CD4-positive, alpha-beta memory T cell (primary cell): Measurements from ENCODE around the gene BCAS1. TPM values are rescaled to one million over a fixed set of nuclear protein-coding genes. Genes with fewer than 3 reads are reported as not detected.

Experiments used
- CTCF ChIA-PET: fragments of 350-600 bp; sonication (Branson Sonifier 250); formaldehyde crosslinking; loops from one replicate; lab custom pipeline; 2021; ENCODE audit warnings: inconsistent platforms; ENCODE audit not compliant: partially characterized antibody; lab: Charles Lee
- POLR2A ChIA-PET: fragments of 350-600 bp; sonication (Branson Sonifier 250); formaldehyde crosslinking; loops from one replicate; lab custom pipeline; 2021; ENCODE audit not compliant: partially characterized antibody; lab: Charles Lee
- DNase-seq, 5 donors: peaks; one replicate each; pipeline versions ENCODE4 v3.0.0 to v3.0.0-alpha.2; 2020 to 2022; ENCODE audit warnings: mixed read lengths in 1 of 5
- H3K27ac ChIP-seq: one replicate; pipeline ENCODE4 v1.7.0; 2013; ENCODE audit warnings: low read depth, low read length
- H3K27me3 ChIP-seq: 2 replicates; pipeline ENCODE4 v1.7.0; 2013; ENCODE audit warnings: mild to moderate bottlenecking, low read length, moderate library complexity; ENCODE audit not compliant: insufficient read depth
- H3K36me3 ChIP-seq: 2 replicates; pipeline ENCODE4 v1.7.0; 2013; ENCODE audit warnings: mild to moderate bottlenecking, low read length, moderate library complexity; ENCODE audit not compliant: insufficient read depth
- H3K4me1 ChIP-seq: 2 replicates; pipeline ENCODE4 v1.7.0; 2013; ENCODE audit warnings: mild to moderate bottlenecking, low read length, moderate library complexity; ENCODE audit not compliant: insufficient read depth
- H3K4me3 ChIP-seq, 2 donors: one replicate each; pipeline ENCODE4 v1.7.0; 2013; ENCODE audit warnings: low read length in 2 of 2, mild to moderate bottlenecking in 1 of 2
- H3K9me3 ChIP-seq, 2 donors: one replicate each; pipeline ENCODE4 v1.7.0; 2013; ENCODE audit warnings: low read length in 2 of 2, control low read depth in 1 of 2; ENCODE audit not compliant: control insufficient read depth in 1 of 2
- H3K27ac Mint-ChIP-seq, 7 donors: one replicate each; pipeline ENCODE4 v1.8.0; 2020 to 2021; ENCODE audit warnings: mixed read lengths in 7 of 7, mild to moderate bottlenecking in 6 of 7, inconsistent platforms in 3 of 7, moderate library complexity in 3 of 7
- H3K27me3 Mint-ChIP-seq, 2 donors: one replicate each; pipeline ENCODE4 v1.8.0; 2020 to 2021; ENCODE audit warnings: mixed read lengths in 2 of 2
- H3K36me3 Mint-ChIP-seq, 2 donors: one replicate each; pipeline ENCODE4 v1.8.0; 2020 to 2021; ENCODE audit warnings: mixed read lengths in 2 of 2, inconsistent platforms in 1 of 2, mild to moderate bottlenecking in 1 of 2
- H3K4me1 Mint-ChIP-seq, 4 donors: one replicate each; pipeline ENCODE4 v1.8.0; 2020 to 2021; ENCODE audit warnings: mixed read lengths in 4 of 4, mild to moderate bottlenecking in 1 of 4
- H3K4me3 Mint-ChIP-seq, 8 donors: one replicate each; pipeline ENCODE4 v1.8.0; 2020 to 2021; ENCODE audit warnings: mixed read lengths in 8 of 8, mild to moderate bottlenecking in 7 of 8, moderate library complexity in 6 of 8, inconsistent platforms in 3 of 8
- H3K9me3 Mint-ChIP-seq, 8 donors: one replicate each; pipeline ENCODE4 v1.8.0; 2020 to 2021; ENCODE audit warnings: mixed read lengths in 8 of 8, mild to moderate bottlenecking in 5 of 8, inconsistent platforms in 3 of 8, moderate library complexity in 1 of 8
- intact Hi-C: fragments of 100-400 bp; cut with micrococcal nuclease; formaldehyde crosslinking; loops from one replicate; pipeline ENCODE4 v1.15.1; 2023
- polyA plus RNA-seq, 2 donors: library from polyadenylated mRNA; unstranded; fragments of 300-500 nt; fragmentation: Illumina TruSeq; gene quantifications; one replicate each; pipeline ENCODE4 v1.2.3, GENCODE V29; 2021
- total RNA-seq, 2 experiments: library from RNA; stranded (reverse); gene quantifications; one replicate each; pipeline ENCODE4 v1.2.3, GENCODE V29; 2021

The BCAS1 gene
- total and polyA plus RNA-seq, 4 experiments from 2014 or later = 0.17 to 0.32 (median 0.25) TPM; not detected in 1

GRCh38 chr20:54113566-54113965, 43.2 kb upstream of the BCAS1 start:
- Histone ChIP-seq H3K4me1 (no peaks in the 10 kb centered on the region), H3K9me3 (no peaks in the 10 kb centered on the region), H3K27ac (no peak overlapping the region), H3K36me3 (no peaks in the 10 kb centered on the region), H3K27me3 (no peaks in the 10 kb centered on the region), H3K4me3 (no peak overlapping the region)
- ChIA-PET CTCF (no interaction called here), POLR2A (no interaction called here)
- Mint-ChIP-seq H3K27ac (peak overlapping the region in 1 of 7 donors; percentile 14), H3K9me3 (peaks cover 0 to 4% (median 0%) of the 10 kb centered on the region in 8 donors), H3K4me1 (no peaks in the 10 kb centered on the region), H3K36me3 (peaks cover 0 to 4% of the 10 kb centered on the region in 2 donors), H3K27me3 (peaks cover 5 to 11% of the 10 kb centered on the region in 2 donors), H3K4me3 (no peak overlapping the region)
- intact Hi-C loops = no loop called here
- no peak for DNase-seq

GRCh38 chr20:54112221-54112884, 42.0 kb upstream of the BCAS1 start:
- Mint-ChIP-seq H3K9me3 (peaks cover 0 to 4% (median 0%) of the 10 kb centered on the region in 8 donors), H3K27ac (no peak overlapping the region), H3K27me3 (peaks cover 5 to 11% of the 10 kb centered on the region in 2 donors), H3K36me3 (peaks cover 0 to 4% of the 10 kb centered on the region in 2 donors), H3K4me1 (no peaks in the 10 kb centered on the region), H3K4me3 (no peak overlapping the region)
- Histone ChIP-seq H3K4me1 (no peaks in the 10 kb centered on the region), H3K36me3 (no peaks in the 10 kb centered on the region), H3K9me3 (no peaks in the 10 kb centered on the region), H3K27me3 (no peaks in the 10 kb centered on the region), H3K4me3 (no peak overlapping the region), H3K27ac (no peak overlapping the region)
- intact Hi-C loops = no loop called here
- ChIA-PET POLR2A (no interaction called here), CTCF (interaction anchor here (1.5 kb wide), 1 partner anchor 9 kb away, joined by 8 read pairs; no protein-coding TSS in a partner anchor)
- no peak for DNase-seq

DNA sequence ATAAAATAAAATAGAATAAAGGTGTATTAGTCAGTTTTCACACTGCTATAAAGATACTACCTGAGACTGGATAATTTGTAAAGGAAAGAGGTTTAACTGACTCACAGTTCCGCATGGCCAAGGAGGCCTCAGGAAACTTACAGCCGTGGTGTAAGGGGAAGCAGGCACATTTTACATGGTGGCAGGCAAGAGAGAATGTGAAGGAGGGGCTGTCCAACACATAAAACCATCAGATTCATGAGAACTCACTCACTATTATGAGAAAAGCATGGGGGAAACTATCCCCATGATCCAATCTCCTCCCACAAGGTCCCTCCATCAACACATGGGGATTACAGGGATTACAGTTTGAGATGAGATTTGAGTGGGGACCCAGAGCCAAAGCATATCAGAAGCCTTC, 41.1 kb upstream of the BCAS1 start:
- Histone ChIP-seq H3K27ac (no peak overlapping the region), H3K9me3 (no peaks in the 10 kb centered on the region), H3K36me3 (no peaks in the 10 kb centered on the region), H3K4me1 (no peaks in the 10 kb centered on the region), H3K4me3 (no peak overlapping the region), H3K27me3 (no peaks in the 10 kb centered on the region)
- no peak for DNase-seq
- H3K9me3 Mint-ChIP-seq = peaks cover 0 to 4% (median 0%) of the 10 kb centered on the region in 8 donors
- intact Hi-C loops = no loop called here
- H3K4me1 Mint-ChIP-seq = no peaks in the 10 kb centered on the region
- H3K4me3 Mint-ChIP-seq = no peak overlapping the region
- CTCF ChIA-PET = interaction anchor here (1.5 to 2.2 kb wide), 2 partner anchors 8 to 10 kb away, joined by 8 read pairs; no protein-coding TSS in a partner anchor
- peaks cover 5 to 11% of the 10 kb centered on the region in 2 donors for H3K27me3 Mint-ChIP-seq
- H3K27ac Mint-ChIP-seq = no peak overlapping the region
- H3K36me3 Mint-ChIP-seq = peaks cover 0 to 4% of the 10 kb centered on the region in 2 donors
- POLR2A ChIA-PET = no interaction called here

DNA sequence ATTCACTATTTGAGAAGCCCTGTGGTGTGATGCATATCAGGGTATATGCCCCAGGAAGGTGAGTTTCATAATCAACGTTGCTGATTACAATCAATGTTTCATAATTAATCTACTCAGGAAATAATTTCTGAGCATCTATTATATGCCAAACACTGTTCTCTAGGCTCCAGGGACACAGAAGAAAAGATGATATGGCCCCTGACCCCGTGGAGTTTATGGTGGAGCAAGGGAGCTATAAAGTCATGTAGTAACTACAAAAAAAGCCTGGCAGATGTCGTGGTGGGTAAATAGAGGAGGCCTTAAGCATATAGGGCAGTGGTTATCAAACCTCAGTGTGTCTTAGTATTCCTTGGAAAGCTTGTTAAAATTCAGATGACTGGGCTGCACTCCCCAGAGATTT, 40.1 kb upstream of the BCAS1 start:
- DNase-seq = no peak
- H3K36me3 ChIP-seq = no peaks in the 10 kb centered on the region
- H3K4me3 ChIP-seq = no peak overlapping the region
- peaks cover 5 to 11% of the 10 kb centered on the region in 2 donors for H3K27me3 Mint-ChIP-seq
- H3K9me3 ChIP-seq = no peaks in the 10 kb centered on the region
- no peaks in the 10 kb centered on the region for H3K4me1 ChIP-seq
- H3K36me3 Mint-ChIP-seq = peaks cover 0 to 4% of the 10 kb centered on the region in 2 donors
- intact Hi-C loops = no loop called here
- H3K27ac Mint-ChIP-seq = no peak overlapping the region
- CTCF ChIA-PET = interaction anchor here (1.2 to 2.2 kb wide), 2 partner anchors 9 to 11 kb away, joined by 4 to 8 read pairs; no protein-coding TSS in a partner anchor
- H3K4me3 Mint-ChIP-seq = no peak overlapping the region
- POLR2A ChIA-PET = no interaction called here
- H3K27ac ChIP-seq = no peak overlapping the region
- no peaks in the 10 kb centered on the region for H3K4me1 Mint-ChIP-seq
- no peaks in the 10 kb centered on the region for H3K27me3 ChIP-seq
- H3K9me3 Mint-ChIP-seq = peaks cover 0 to 4% (median 0%) of the 10 kb centered on the region in 8 donors

DNA sequence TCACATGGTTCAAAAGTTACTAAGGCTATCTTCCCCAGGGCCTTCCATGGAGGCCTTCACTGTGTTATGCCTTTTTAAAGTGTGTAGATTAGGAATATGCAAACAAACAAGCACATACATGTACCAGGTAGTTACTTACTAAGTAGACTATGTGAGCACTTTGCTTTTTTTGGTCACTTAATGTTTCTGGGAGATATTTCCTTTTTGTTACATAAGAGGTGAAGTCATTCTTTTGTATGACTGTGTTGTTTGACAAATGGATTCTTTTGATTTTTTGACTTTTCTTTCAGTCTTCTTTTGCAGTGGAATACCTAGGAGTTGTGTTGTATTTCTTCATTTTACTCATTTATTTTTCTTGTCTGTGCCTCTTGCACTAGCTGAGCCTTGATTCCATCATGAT, 39.6 kb upstream of the BCAS1 start:
- POLR2A ChIA-PET = no interaction called here
- peaks cover 0 to 4% (median 0%) of the 10 kb centered on the region in 8 donors for H3K9me3 Mint-ChIP-seq
- CTCF ChIA-PET = interaction anchor here (1.2 to 2.2 kb wide), 3 partner anchors 9 to 13 kb away, joined by 4 to 8 read pairs (median 5); no protein-coding TSS in a partner anchor

DNA sequence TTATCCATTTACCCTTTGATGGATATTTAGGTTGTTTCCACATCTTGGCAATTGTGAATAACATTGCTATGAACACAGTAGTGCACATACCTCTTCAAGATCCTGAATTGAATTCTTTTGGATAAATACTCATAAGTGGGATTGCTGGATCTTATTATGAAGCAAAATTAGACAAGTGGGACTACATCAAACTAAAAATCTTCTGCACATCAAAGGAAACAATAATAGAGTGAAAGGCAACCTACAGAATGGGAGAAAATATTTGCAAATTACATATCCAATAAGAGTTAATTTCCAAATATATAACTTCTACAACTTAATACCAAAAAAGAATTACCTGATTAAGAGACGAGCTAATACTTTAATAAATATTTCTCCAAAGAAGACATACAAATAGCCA, 38.4 kb upstream of the BCAS1 start:
- no peaks in the 10 kb centered on the region for H3K4me1 ChIP-seq
- H3K9me3 Mint-ChIP-seq = peaks cover 0 to 4% (median 0%) of the 10 kb centered on the region in 8 donors
- DNase-seq = no peak
- H3K27me3 Mint-ChIP-seq = peaks cover 2 to 9% of the 10 kb centered on the region in 2 donors
- no peaks in the 10 kb centered on the region for H3K4me1 Mint-ChIP-seq
- H3K4me3 ChIP-seq = no peak overlapping the region
- CTCF ChIA-PET = interaction anchor here (1.6 kb wide), 1 partner anchor 12 kb away, joined by 5 read pairs; no protein-coding TSS in a partner anchor
- H3K27ac ChIP-seq = no peak overlapping the region
- POLR2A ChIA-PET = no interaction called here
- H3K36me3 Mint-ChIP-seq = peaks cover 0 to 4% of the 10 kb centered on the region in 2 donors
- no peaks in the 10 kb centered on the region for H3K27me3 ChIP-seq
- H3K27ac Mint-ChIP-seq = no peak overlapping the region
- H3K36me3 ChIP-seq = no peaks in the 10 kb centered on the region
- intact Hi-C loops = no loop called here
- no peaks in the 10 kb centered on the region for H3K9me3 ChIP-seq
- H3K4me3 Mint-ChIP-seq = no peak overlapping the region

More for the DNA sequence above, 39.6 kb upstream of the BCAS1 start:
- Mint-ChIP-seq H3K4me3 (no peak overlapping the region), H3K27ac (no peak overlapping the region), H3K4me1 (no peaks in the 10 kb centered on the region), H3K27me3 (peaks cover 4 to 11% of the 10 kb centered on the region in 2 donors), H3K36me3 (peaks cover 0 to 4% of the 10 kb centered on the region in 2 donors)
- no peaks in the 10 kb centered on the region for H3K9me3 ChIP-seq
- no peaks in the 10 kb centered on the region for H3K4me1 ChIP-seq
- H3K36me3 ChIP-seq = no peaks in the 10 kb centered on the region
- H3K27me3 ChIP-seq = no peaks in the 10 kb centered on the region
- no peak overlapping the region for H3K4me3 ChIP-seq
- DNase-seq = no peak
- intact Hi-C loops = no loop called here
- no peak overlapping the region for H3K27ac ChIP-seq

- H3K4me3 Mint-ChIP-seq = no peak overlapping the region
- H3K4me1 Mint-ChIP-seq = peaks cover 0 to 1% (median under 1%) of the 10 kb centered on the region in 4 donors
- peaks cover 0 to 4% (median 0%) of the 10 kb centered on the region in 8 donors for H3K9me3 Mint-ChIP-seq
- H3K9me3 ChIP-seq = no peaks in the 10 kb centered on the region
- ChIA-PET POLR2A (interaction anchor here (0.7 kb wide), 1 partner anchor 1223 kb away, joined by 3 read pairs; no protein-coding TSS in a partner anchor), CTCF (interaction anchor here (1.6 kb wide), 1 partner anchor 11 kb away, joined by 5 read pairs; no protein-coding TSS in a partner anchor)
- H3K36me3 Mint-ChIP-seq = peaks cover 0 to 4% of the 10 kb centered on the region in 2 donors
- no peaks in the 10 kb centered on the region for H3K27me3 ChIP-seq
- no peaks in the 10 kb centered on the region for H3K4me1 ChIP-seq
- intact Hi-C loops = no loop called here
- no peak for DNase-seq
- no peak overlapping the region for H3K27ac Mint-ChIP-seq
- H3K4me3 ChIP-seq = no peak overlapping the region
- no peak overlapping the region for H3K27ac ChIP-seq
- peaks cover under 1 to 10% of the 10 kb centered on the region in 2 donors for H3K27me3 Mint-ChIP-seq
- H3K36me3 ChIP-seq = no peaks in the 10 kb centered on the region
Measured at GRCh38 chr20:54108326-54108642, 37.9 kb upstream of the BCAS1 start.
